GM18907 (cell line): ENCODE data around the gene CA7.
"Not testable (repeated sequence)": the region's sequence is repeated elsewhere in the genome, so short reads cannot be mapped to it uniquely, and the experiment has no call there.

Source experiments
- ATAC-seq: cut with Tn5 transposase; IDR thresholded peaks from one replicate; pipeline ENCODE4 v1.9.1; 2021; ENCODE audit warnings: mild to moderate bottlenecking, moderate library complexity; ENCODE audit not compliant: unreplicated experiment

Gene CA7

GRCh38 chr16:66895999-66896398, 51.8 kb downstream of the CA7 start:
- no peak for ATAC-seq

GRCh38 chr16:66896682-66897081, 52.5 kb downstream of the CA7 start:
- not testable (repeated sequence) for ATAC-seq

- ATAC-seq = no peak
These were observed 54.0 kb downstream of the CA7 start for GRCh38 chr16:66898207-66898606.

GRCh38 chr16:66898933-66899309, 54.7 kb downstream of the CA7 start:
- ATAC-seq = no peak

- ATAC-seq = no peak
These were observed 55.2 kb downstream of the CA7 start for GRCh38 chr16:66899310-66899944.

GRCh38 chr16:66899945-66900710, 55.9 kb downstream of the CA7 start:
- ATAC-seq = no peak

- no peak for ATAC-seq
These were observed 56.7 kb downstream of the CA7 start for GRCh38 chr16:66900721-66901441.

- no peak for ATAC-seq
These were observed 57.4 kb downstream of the CA7 start for GRCh38 chr16:66901626-66902025.

- no peak for ATAC-seq
These were observed 58.7 kb downstream of the CA7 start for GRCh38 chr16:66902648-66903543.
